C4-2B (cell line): Measurements from ENCODE around the gene SLC9A4.

Experiments used
- H3K27ac ChIP-seq: fragments of 450-650 bp; 2 replicates; pipeline ENCODE4 v1.5.1; 2017
- ZFX ChIP-seq: fragments of 450-650 bp; IDR thresholded peaks from 2 replicates; pipeline ENCODE4 v1.6.1; 2017
- TF ChIP-seq, protein P1 (sequence below): fragments of 450-650 bp; conservative IDR thresholded peaks from 2 replicates; pipeline ENCODE4 v1.5.1; 2017; ENCODE audit warnings: mild to moderate bottlenecking

Gene SLC9A4

DNA sequence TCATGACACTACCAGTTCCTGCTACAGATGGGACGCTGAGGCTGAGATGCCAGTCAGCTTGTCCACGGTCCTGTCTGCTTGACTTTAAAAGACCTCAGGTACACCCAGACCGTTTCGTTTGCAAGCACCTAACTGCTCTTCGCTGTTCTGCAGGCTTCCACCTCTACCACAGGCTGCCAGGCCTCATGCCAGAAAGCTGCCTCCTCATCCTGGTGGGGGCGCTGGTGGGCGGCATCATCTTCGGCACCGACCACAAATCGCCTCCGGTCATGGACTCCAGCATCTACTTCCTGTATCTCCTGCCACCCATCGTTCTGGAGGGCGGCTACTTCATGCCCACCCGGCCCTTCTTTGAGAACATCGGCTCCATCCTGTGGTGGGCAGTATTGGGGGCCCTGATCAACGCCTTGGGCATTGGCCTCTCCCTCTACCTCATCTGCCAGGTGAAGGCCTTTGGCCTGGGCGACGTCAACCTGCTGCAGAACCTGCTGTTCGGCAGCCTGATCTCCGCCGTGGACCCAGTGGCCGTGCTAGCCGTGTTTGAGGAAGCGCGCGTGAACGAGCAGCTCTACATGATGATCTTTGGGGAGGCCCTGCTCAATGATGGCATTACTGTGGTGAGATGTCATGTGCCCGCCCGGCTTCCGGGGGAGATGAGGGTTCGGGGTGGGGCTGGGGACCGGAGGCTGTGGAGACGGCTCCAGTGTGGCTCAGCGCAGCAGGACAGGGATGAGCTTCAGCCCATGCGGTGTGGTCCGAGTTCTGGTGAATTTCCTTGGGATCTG lies 5.9 kb downstream of the SLC9A4 start:
- TF ChIP-seq, protein P1, sequence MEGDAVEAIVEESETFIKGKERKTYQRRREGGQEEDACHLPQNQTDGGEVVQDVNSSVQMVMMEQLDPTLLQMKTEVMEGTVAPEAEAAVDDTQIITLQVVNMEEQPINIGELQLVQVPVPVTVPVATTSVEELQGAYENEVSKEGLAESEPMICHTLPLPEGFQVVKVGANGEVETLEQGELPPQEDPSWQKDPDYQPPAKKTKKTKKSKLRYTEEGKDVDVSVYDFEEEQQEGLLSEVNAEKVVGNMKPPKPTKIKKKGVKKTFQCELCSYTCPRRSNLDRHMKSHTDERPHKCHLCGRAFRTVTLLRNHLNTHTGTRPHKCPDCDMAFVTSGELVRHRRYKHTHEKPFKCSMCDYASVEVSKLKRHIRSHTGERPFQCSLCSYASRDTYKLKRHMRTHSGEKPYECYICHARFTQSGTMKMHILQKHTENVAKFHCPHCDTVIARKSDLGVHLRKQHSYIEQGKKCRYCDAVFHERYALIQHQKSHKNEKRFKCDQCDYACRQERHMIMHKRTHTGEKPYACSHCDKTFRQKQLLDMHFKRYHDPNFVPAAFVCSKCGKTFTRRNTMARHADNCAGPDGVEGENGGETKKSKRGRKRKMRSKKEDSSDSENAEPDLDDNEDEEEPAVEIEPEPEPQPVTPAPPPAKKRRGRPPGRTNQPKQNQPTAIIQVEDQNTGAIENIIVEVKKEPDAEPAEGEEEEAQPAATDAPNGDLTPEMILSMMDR = no peak
- TF ChIP-seq ZFX = no peak
- no peak overlapping the region for H3K27ac ChIP-seq

DNA sequence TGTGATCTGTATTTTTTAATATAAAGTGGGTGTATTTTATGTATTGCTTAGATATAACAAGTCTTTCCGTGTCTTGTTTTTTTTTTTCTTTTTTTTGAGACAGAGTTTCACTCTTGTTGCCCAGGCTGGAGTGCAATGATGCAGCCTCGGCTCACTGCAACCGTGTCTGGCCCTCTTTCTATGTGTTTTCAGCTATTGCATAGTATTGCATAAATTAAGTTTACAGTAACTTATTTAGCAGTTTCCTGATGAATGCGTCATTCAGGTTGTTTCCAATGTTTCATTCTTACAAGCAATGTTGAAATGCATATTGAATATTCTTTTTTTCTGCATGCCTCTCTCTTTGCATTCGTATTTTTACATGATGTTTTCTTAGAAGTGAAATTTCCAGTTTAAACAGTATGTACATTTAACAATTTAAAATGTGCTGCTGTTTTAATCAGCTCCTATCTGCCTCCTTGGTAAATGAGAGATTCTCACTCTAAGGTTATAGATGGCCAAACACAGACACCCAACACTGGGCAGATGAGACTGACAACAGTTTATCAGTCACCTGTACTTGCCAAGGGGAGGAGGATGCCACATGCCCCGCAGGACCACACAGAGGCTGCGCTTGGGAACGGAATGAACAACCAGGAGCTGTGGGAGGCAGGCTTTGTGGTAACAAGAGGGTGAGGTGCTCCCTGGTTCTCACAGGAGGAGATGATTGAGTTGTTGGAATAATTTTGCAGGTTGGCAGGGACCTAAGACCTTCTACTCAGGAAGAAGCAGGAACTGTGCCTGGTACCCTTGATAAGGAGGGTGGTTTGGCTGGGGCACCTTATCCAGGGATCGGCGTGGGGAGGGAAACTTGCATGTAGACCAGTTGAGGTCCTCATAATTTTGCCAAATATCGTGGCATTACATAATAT lies 7.5 kb downstream of the SLC9A4 start:
- TF ChIP-seq, protein P1 = no peak
- no peak for TF ChIP-seq ZFX
- H3K27ac ChIP-seq = no peak overlapping the region

- TF ChIP-seq, protein P1 = no peak
- TF ChIP-seq ZFX = no peak
Observed at GRCh38 chr2:102481931-102482330, 8.9 kb downstream of the SLC9A4 start.

GRCh38 chr2:102483086-102483485 lies 10.1 kb downstream of the SLC9A4 start:
- TF ChIP-seq ZFX = no peak
- TF ChIP-seq, protein P1 = no peak
- no peak overlapping the region for H3K27ac ChIP-seq

More at GRCh38 chr2:102481931-102482330, 8.9 kb downstream of the SLC9A4 start:
- no peak overlapping the region for H3K27ac ChIP-seq

DNA sequence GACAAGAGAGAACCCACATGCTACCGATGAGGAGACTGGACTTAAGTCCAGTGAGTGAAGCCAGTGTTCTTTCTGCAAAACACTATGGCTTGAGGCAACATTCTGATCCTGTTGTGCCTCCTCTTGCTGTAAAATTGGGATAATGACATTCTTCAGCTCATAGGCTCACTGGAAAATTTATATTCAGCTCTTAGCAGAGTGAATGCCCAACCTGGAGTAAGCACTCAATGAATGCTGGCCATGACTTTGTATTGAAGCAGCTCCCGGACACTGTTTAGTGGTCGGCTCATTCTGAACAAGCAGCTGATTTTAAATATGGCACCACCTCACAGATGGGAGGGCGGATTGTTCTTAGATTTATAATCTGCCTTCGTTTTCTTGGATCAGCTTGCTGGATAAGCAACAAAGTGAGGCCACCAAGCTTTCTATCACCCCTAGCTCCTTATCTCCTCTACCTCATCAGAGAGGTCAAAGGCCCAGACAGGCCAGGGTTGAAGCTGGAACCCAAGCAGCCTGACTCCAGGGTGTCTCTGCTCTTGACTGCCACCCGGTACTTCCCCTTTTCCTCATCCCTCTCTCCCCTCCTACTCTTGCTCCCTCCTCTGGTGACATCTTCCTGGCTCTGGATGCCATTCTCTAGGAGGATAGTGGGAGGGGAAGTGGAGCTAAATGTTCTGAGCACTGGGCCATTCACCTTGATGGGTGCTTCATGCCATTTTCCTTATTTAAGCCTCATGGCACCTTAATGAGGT lies 11.5 kb downstream of the SLC9A4 start:
- H3K27ac ChIP-seq = no peak overlapping the region
- TF ChIP-seq, protein P1 = no peak
- no peak for TF ChIP-seq ZFX

DNA sequence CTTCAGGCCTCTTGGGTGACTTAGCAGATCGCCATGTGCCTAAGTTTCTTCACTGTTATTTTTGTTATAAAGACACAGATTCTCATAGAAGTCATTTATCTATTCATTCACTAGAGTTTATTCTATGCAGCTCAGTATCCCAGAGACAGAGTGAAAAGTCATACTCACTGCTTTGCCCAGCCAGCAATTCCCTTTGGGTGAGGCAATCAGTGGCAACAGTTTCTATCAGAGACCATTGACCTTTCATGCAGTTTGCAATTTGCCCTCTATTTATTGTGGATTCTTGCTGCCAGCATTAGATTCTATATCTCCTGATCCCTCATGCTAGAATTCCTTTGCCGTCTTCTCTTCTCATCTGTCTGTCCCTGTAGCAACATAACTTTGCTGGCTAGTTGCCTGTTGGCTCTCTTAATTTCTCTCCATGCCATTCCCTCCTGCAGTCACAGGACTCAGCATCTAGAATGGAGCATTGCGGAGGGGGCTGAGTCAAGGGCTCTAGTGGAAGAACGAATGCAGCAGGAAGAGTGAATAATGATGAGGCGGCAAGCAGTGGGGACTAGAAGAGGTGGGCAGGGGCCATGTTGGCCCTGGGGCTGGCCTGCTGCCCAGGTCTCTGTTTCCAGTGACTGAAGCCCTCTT lies 12.2 kb downstream of the SLC9A4 start:
- TF ChIP-seq ZFX = no peak

More for the DNA sequence above, 12.2 kb downstream of the SLC9A4 start:
- H3K27ac ChIP-seq = no peak overlapping the region
